Glomerular visceral epithelial cell (primary cell): ENCODE results near the gene FAT3.

ENCODE experiments used
- DNase-seq: peaks from one replicate; pipeline ENCODE4 v3.0.0-alpha.2; 2016; ENCODE audit errors: extremely low spot score

Gene FAT3

DNA sequence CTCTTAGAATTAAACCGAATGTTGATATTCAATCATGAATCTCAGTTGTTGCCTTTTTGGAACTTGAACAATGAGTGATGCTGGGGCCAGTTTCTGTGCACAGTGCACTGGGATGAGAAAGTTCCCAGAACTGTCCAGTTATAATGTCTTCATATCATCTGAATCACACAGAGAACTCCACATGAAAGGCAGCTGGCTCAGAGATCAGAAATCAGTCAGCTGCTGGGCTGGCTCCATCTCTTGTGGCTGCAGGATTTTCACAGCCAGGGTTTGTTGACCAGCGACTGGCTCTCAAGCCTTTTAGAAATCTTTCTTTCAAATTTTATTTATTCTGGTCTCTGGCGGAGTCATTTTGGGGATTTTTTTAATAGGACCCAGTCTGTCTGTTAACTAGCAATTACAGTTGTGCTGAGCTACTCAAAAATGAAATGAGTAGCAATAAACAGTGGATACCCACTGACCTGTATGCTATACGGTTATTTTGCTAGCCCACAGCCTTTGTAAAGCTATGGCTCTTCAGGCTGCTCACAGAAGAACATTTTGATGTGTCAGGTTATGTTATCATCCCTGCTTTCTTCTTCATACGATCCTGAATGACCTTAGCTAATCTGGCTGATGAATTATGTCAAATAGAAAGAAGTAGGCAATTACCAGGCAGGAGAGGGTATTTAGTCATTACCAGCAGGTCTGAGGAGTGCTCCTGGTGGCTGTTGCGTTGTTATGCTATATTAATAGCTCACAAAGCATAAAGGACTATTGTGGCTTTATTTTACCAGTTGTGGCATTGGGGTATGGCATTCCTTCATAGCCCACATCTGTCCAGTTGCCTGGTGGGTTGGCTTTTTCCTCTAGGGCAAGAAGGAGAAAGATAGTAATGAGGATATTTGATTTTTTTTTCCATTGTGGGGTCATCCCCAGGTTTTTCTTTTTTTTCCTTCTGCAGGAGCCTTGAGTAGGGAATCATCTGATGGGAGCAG lies 3.6 kb downstream of the FAT3 start:
- DNase-seq: no peak

DNA sequence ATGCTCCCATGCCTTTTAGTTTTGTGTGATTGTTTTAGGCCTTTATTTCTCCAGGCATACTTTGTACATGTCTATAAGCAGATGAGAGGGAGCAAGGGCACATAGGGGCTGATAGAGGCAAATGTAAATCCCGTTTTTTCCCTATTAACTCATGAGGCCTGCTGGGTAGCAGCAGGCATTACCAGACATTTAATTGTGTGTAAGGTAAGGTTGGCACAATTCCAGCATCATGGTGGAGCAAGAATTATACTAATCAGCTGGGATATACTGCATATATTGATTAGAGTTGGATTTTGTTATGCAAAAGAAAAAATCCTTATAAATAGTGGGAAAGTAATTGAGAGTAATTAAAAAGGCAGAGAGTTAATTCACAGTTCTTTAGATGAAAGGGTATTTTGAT lies 12.2 kb downstream of the FAT3 start:
- DNase-seq: no peak

DNA sequence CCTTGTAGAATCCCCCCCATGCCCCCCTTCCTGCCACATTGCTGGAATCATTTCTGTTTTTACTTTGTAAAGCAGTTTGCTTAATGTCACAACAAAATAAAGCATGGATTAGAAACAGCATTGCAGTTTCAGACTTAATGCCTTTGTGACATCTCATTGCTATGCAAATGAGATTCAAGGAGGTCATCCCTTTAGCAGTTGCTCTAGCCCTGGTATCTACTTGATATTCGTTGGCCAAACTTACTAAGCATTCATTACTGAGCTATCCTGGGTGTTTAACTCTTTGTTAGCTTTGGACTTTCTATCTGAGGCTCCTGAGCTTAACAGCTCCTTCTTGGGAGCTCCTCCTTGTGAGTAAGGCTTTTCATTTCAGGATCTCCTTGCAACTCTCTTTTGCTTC lies 16.3 kb downstream of the FAT3 start:
- DNase-seq: no peak

DNA sequence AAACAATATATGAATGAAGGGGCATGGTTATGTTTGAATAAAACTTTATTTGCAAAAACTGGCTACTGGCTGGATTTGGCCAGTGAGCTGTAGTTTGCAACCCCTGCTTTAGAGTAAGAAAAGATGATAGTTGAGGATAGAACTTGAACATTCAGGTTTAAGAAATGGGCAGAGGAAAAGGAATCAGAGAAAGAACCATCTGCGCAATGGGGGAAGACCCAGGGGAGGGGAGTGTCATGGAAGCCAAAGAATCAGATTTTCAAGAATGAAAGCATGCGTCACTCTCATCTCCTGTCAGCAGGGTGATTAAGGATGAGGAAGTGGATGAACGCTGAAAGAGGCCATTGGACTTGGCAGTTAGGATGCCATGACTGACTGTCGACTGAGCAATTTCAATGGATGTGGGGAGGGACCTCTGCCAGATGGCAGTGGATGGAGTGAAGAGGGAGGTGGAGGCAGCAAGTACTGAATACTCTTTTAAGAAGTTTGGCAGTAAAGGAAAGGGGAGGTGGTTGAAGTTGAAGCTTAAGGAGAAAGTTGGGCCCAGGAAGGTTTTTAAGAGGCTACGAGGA lies 21.2 kb downstream of the FAT3 start:
- no peak for DNase-seq

DNA sequence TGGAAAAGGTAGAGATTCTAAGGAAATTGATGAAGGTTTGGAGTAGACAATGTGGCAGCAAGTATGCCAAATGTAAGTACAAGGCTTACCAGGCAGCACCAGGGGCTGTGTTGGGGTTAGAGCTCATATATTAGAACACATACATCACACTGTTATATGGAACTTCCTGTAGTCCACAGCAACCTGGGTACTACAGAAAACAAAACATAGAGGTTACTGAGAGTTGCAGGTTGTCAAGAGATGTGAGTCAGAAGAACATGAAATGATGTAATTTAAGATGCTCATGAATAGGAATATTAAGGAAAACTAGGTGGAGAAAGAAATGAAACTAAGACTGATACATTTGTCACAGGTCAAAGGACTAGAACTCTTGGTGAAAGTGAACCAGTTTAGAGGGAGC lies 22.0 kb downstream of the FAT3 start:
- DNase-seq: peak; percentile 47

DNA sequence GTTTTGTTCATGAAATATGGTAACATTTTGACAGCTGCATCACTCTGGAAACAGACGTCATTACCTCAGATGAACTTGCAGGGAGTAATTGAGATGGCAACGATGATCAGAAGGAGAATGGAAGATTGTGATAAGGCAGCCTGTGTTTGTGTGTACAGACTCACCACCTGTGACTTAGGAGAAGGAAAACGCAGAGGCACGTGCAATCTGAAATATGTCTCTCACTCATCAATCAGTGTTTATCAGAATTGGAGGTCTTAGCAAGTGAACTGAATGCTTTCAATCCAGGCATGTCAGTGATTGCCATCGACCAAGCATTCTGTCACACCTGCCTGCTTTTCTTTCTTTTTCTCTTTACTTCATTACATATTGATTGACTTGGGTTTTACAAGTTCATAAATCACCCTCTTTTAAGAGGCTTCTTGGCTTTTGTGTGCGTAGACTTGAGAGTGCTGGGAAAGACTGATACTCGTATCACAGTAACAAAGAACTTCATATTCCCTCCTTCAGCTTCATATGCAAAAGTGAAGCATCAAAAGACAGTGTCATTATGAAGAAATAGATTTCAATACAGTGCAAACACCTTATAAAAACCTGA lies 24.6 kb downstream of the FAT3 start:
- DNase-seq: no peak

DNA sequence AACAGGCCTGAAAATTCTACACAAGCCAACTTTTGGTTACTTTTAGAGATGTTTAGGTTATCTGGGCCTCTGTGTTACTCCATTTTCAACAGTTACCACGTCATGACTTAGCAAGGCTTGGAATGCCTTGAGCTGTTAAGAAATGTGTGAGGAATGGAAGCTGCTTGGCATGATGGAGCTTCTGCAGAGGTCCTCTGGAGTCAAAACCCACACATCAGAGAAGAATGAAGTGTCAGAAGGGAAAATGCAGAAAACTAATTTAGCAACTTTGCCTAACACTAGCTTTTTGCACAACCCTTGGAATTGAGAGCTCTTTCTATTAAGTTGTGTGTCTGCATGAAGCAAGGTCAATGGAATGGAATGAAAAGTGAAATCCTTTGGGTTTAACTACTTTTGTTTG lies 27.4 kb downstream of the FAT3 start:
- DNase-seq: no peak

DNA sequence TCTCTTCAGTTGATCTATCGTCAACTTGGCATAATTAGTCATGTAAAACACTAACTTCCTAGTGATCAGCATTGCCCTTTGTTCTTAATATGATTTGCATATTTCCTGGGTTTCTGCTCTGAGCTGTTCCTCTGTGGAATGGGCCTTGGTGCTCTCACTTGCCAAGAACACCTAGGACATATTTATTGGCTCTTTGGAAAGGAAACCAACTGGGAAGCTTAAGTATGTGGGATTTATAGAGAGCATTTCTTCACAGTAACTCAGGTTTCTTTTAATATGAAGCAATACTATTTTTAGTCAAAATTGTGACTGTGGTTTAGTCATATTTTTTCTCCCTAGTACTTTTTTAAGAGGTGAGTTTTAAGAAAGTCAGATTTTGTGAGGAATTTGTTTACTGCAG lies 28.8 kb downstream of the FAT3 start:
- DNase-seq: no peak

DNA sequence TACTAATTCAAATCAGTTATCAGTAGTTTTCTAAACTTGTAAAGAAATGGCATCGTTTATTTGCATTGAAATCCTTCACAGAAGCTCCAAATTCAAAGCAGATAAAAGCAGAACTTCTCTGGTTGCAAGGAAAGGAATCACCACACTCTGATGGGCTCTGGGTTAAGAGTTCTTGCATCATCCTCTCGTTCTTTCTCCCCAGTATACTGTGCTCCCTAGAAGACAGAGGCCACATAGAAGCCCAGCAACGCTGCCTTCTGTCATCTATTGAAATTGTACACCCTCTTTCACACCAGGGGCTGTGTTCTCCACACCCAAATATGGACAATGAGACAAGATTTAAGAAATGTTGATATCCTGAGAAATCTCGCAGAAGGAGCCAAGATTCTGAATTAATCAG lies 29.3 kb downstream of the FAT3 start:
- no peak for DNase-seq

DNA sequence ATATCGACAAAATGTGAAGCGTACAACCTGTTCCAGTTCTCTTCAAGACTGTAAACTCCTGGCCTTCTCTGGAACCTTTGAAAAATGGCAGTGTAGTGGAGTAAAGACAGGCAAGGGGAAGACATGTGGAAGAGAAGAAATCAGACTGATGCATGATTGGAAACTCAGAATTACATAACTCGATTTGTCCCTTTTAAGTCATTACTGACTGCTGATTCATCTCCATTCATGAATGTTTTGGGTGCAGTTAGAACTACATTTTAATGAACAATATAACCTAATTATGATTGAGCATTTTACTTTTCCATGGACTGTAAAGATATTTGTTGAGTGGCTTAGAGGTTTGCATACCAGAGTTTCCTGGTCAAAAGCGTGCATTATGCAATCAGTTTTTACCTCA lies 32.9 kb downstream of the FAT3 start:
- DNase-seq: no peak

DNA sequence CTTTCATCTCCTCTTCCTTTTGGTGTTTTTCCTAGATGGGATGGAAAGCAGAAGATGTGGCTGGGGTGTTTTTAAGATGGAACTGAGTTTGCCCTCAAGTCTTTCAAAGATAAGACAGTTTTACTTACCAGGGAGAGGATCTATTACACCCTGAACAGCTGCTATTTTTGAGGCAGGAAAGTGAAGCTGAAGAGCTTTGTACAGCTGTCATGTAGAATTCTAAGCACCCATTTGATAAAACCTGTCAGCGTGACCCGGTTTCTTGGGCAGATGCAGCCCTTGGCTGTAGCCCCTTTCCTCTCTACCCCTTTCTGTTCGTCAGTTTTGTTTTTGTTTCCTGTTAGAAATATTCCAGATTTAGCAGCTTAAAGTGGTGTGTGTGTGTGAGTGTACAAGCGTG lies 35.2 kb downstream of the FAT3 start:
- DNase-seq: no peak

DNA sequence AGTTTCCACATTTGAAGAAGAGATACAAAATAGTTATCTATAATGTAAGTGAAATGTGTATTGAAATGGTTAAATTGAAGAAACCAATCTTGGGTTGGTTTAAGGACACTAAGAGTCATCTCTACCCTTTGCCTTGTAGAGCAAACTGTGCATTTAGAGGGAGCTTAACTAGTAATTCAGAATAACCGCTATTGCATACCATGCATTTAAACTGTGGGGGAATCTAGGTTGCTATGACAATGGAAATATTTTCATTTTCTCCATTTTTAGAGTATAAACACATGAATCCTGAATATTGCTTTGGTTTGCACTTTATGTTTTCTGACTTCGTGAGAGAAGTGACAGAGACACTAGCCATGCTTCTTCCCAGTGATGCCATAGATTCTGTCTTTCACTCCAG lies 39.7 kb downstream of the FAT3 start:
- DNase-seq: no peak

DNA sequence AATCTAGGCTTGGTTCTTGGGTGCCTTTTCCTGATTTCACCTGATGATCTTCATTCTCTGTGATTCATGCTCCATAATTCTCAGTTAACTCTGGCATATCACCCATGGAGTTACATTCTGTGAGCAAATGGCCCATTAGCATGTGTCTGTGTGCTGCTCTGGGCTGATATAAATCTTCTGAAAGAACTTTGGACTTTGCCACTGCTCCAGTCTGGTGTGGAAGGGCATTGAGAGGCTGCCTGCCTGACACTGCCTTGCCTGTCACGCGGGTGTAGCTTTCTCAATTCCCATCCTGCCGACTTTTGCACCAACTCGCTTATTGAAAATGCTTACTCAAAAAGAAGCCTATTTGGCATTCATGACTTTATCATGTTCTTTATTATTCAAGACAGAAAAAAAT lies 42.2 kb downstream of the FAT3 start:
- peak; percentile 3 for DNase-seq

DNA sequence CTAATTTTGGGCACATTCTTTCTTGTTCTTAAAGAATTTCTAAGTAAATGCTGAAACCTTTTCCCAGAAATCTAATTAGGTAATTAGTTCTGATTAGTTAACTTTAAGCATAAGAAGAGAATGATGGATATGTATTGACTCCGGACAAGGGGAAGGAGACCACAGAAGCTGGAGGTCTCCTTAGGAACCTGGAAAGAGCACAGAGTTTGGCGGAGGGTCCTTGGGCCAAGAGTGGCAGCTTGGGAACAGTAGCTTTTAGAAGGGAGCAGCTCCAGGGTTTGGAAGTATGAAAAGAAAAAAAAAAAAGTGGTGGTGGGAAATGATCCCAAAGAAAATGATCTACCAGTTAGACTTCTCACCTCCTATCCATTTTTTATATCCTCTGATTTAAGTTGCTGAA lies 42.7 kb downstream of the FAT3 start:
- DNase-seq: no peak

DNA sequence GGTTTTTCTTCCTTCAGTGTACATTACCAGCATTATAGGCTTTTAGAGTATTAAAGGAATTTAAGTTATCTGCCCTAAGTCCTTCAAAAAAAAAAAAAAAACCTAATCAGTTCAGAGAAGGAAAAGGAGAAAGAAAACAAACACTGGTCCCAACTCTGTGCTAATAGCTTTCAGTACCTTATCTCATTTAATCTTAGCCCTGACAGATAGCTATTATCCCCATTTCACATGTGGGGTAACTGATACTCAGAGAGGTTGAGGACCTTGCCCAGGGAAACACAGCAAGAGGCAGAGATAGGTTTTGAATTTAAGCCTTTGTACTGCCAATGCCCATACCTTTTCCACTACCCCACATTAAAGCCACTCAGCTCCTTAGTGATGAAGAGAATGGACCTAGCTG lies 43.4 kb downstream of the FAT3 start:
- no peak for DNase-seq

DNA sequence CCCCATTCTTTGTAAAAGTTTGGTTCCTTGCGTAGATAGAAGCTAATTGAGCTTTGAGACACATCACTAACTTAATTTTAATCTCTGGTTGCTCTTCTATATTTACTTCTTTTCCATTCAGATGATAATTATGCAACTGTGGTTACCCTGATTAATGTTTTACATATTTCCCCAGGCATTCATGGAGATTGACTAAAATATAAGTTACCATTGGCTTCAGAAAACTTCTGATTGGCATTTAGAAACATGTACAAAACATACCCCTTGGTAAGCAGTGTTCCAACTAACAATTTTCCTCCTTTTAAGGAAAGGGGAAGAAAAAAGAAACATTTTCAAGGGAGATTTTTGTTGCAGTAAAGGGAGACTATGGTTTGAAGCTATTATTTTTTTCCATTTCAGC lies 43.9 kb downstream of the FAT3 start:
- DNase-seq: no peak

DNA sequence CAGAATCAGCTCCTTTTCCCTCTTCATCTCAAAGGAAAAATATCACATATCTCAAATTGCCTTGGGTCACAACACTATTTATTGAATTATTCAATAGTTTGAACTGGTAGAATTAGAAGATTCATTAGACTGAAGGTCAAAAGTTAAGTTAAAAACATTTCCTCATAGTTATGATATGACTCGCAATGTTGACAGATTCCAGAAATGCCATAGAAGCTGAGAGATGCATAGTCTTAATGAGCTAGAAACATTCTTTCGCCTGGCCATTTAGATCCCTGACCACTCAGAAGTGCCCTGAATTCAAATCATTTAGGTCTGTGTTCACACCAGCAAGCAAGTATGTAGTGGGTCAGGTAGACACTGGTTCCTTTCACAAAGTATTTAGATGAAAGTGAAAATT lies 44.4 kb downstream of the FAT3 start:
- DNase-seq: peak; percentile 77

DNA sequence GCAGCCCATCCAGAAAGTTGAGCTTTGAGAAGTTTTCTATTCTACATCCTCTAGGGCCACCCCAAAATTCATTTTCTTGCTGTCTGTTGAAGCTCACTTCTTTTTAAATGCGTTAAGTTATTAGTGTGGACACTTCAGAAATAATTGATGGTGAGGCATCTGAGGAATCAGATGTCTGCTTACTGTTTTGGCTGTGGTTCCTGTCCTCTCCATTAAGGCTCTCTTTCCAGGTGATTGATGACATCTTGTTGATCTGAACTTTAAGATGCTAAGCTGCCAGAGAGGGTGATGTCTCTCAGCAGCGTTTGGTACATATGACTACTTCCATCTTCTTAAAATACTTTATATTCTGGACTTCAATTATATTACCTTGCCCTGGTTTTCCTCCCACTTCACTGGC lies 45.2 kb downstream of the FAT3 start:
- DNase-seq: no peak

DNA sequence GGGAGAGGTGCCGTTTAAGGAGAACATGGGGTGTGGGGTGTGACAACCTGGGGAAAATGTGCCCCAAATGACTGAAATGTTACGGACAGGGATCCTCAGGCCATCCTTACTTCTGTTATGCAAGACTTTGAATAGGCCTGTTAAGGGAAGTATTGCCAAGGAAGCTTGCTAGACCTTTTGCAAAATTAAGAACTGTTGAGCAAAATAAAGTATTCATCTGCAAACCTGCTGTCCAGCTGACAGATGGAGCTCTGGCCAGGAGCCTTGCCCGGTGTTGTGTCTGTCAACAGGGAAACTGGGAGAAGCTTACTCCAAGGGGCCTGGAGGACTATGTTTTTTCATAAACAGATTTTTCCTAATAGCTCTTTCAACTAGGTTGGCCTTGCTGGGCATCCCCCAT lies 48.0 kb downstream of the FAT3 start:
- DNase-seq: no peak
